GM12891 (cell line): ENCODE measurements around the gene SLC24A3.

Experiments
- POLR2A ChIP-seq: IDR thresholded peaks from 2 replicates; pipeline ENCODE4 v1.6.1; 2011; ENCODE audit warnings: low read depth, low read length, control low read depth
- SPI1 ChIP-seq: IDR thresholded peaks from 2 replicates; pipeline ENCODE4 v1.6.1; 2011; ENCODE audit warnings: low read depth, low read length, control low read depth

DNA sequence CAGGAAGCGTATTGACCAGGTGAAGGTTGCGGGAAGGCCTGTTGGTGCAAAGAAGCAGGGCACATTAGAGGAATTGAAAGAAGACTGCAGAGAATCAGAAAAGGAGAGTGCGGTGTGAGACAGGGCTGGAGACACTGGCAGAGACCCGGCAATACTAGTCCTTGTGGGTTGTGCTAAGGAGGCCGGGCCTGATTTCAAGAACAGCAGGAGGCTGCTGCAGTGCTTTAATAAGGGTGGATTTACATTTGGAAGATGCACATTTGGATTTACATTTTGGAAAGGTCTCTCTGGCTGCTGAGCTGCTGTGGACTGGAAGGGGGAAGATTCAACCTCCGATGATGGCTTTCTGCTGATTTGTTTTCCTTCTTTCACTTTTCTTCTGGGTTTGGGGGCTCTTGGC, 167.8 kb downstream of the SLC24A3 start:
- TF ChIP-seq SPI1 = no peak
- no peak for TF ChIP-seq POLR2A
